HG03108 (cell line): ENCODE data around the gene GNG10.

Experiments used
- ATAC-seq: cut with Tn5 transposase; IDR thresholded peaks from one replicate; pipeline ENCODE4 v1.9.1; 2021; ENCODE audit warnings: moderate library complexity; ENCODE audit not compliant: unreplicated experiment

Gene GNG10

DNA sequence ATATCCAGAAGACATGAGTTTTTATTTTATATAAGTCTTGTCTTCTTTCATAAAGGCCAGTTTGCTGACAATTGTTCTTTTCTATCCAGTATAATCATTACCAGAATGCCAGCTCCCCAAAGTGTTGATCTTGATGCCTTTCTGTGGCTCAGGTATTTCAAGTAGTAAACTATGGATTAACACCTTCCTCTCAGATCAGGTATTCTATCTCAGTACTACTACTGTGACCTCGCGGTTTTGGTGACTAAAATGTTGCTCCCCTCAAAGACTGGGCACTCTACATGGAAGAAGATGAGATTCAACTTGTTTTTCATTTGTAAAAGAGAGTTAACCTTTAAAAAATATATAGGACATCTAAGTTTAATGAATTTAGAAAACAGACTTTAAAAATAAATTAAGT, 58.1 kb downstream of the GNG10 start:
- ATAC-seq, result no peak
